Panc1 (cell line): ENCODE data around the gene PDZD2. TPM values are rescaled to one million over a fixed set of nuclear protein-coding genes. Genes with fewer than 3 reads are reported as not detected.

ENCODE experiments used
- ATAC-seq: fragments of 200-7000 bp; cut with Tn5 transposase; 2 replicates; pipeline ENCODE4 v1.9.1; 2020; ENCODE audit warnings: mild to moderate bottlenecking, moderate library complexity
- BruUV-seq: library from RNA; stranded (reverse); fragments of 400-500 nt; replicated peaks from 2 replicates; lab custom pipeline; 2021; lab: Mats Ljungman, UMichigan
- CTCF ChIA-PET: fragments of 300-600 bp; sonication (Branson Sonifier 250); formaldehyde crosslinking; loops from one replicate; lab custom pipeline; 2022; ENCODE audit warnings: antibody characterized with exemption; lab: Charles Lee
- POLR2A ChIA-PET: fragments of 300-600 bp; sonication (Branson Sonifier 250); formaldehyde crosslinking; loops from one replicate; lab custom pipeline; 2022; ENCODE audit warnings: antibody characterized with exemption; lab: Charles Lee
- DNase-seq: peaks from one replicate; pipeline ENCODE4 v3.0.0-alpha.2; 2010; ENCODE audit warnings: low read depth, low spot score
- H3K27ac ChIP-seq: 2 replicates; pipeline ENCODE4 v1.5.1; 2011; ENCODE audit warnings: mild to moderate bottlenecking, low read length, inconsistent platforms
- H3K27me3 ChIP-seq: fragments of 200-500 bp; sonication (Bioruptor generic); 2 replicates; pipeline ENCODE4 v1.6.0; 2014; ENCODE audit warnings: low read length, inconsistent platforms; ENCODE audit not compliant: control insufficient read depth, insufficient read depth
- H3K36me3 ChIP-seq: fragments of 200-500 bp; sonication (Bioruptor generic); 2 replicates; pipeline ENCODE4 v1.5.1; 2014; ENCODE audit warnings: inconsistent platforms, mild to moderate bottlenecking, low read length, moderate library complexity; ENCODE audit not compliant: control insufficient read depth, insufficient read depth
- H3K4me1 ChIP-seq: 2 replicates; pipeline ENCODE4 v1.5.1; 2011; ENCODE audit warnings: inconsistent platforms, mild to moderate bottlenecking, low read length, moderate library complexity; ENCODE audit not compliant: control insufficient read depth, insufficient read depth
- H3K4me3 ChIP-seq, 2 experiments: 2 replicates each; pipeline ENCODE4 v1.5.1; 2011 to 2012; ENCODE audit warnings: low read depth in 2 of 2, low read length in 2 of 2, mild to moderate bottlenecking in 2 of 2, inconsistent platforms in 1 of 2, moderate library complexity in 1 of 2
- H3K9me3 ChIP-seq: fragments of 200-500 bp; sonication (Bioruptor generic); 2 replicates; pipeline ENCODE4 v1.5.1; 2014; ENCODE audit warnings: low read depth, mild to moderate bottlenecking, inconsistent platforms, low read length, moderate library complexity; ENCODE audit not compliant: control insufficient read depth, insufficient read depth
- CTCF ChIP-seq: fragments of 450-650 bp; IDR thresholded peaks from 2 replicates; pipeline ENCODE4 v1.5.1; 2017; ENCODE audit warnings: mild to moderate bottlenecking
- POLR2AphosphoS5 ChIP-seq: IDR thresholded peaks from 2 replicates; pipeline ENCODE4 v1.6.1; 2012; ENCODE audit warnings: mild to moderate bottlenecking, low read depth, low read length, moderate library complexity
- REST ChIP-seq, 2 experiments: IDR thresholded peaks; 2 replicates each; pipeline ENCODE4 v1.6.1; 2011 to 2012; ENCODE audit warnings: low read depth in 2 of 2, control low read depth in 1 of 2, low read length in 1 of 2, mild to moderate bottlenecking in 1 of 2, moderate library complexity in 1 of 2; ENCODE audit not compliant: insufficient read depth in 1 of 2
- SIN3A ChIP-seq: IDR thresholded peaks from 2 replicates; pipeline ENCODE4 v1.6.1; 2012; ENCODE audit warnings: low read depth, mild to moderate bottlenecking, low read length, moderate library complexity, borderline replicate concordance; ENCODE audit not compliant: insufficient read depth
- TCF7L2 ChIP-seq: IDR thresholded peaks from 2 replicates; pipeline ENCODE4 v1.6.1; 2011; ENCODE audit warnings: mild to moderate bottlenecking, low read depth, low read length, inconsistent platforms
- in situ Hi-C: cut with HindIII; loops from 2 replicates; pipeline ENCODE4 v1.10.0; 2016; ENCODE audit warnings: low sequenced_read_pairs, low pct_unique_long_range_greater_than_20kb
- intact Hi-C: fragments of 100-400 bp; cut with micrococcal nuclease; formaldehyde crosslinking; loops from one replicate; pipeline ENCODE4 v1.10.0; 2022; ENCODE audit not compliant: unreplicated experiment
- total RNA-seq: library from RNA; stranded (reverse); gene quantifications from one replicate; pipeline ENCODE4 v1.2.1, GENCODE V29; 2021; ENCODE audit not compliant: unreplicated experiment

The PDZD2 gene
- total RNA-seq, 1 experiment from 2014 or later, result 0.10 TPM

GRCh38 chr5:31936683-31937082 lies 297.8 kb downstream of the PDZD2 start:
- DNase-seq, result no peak
- BruUV-seq, result no TSS peak
- in situ Hi-C loops, result no loop called here
- Histone ChIP-seq H3K27ac (no peak overlapping the region), H3K9me3 (no peaks in the 10 kb centered on the region), H3K4me1 (no peaks in the 10 kb centered on the region), H3K4me3 (no peak overlapping the region), H3K27me3 (peaks cover 5% of the 10 kb centered on the region), H3K36me3 (no peaks in the 10 kb centered on the region)
- TF ChIP-seq SIN3A (no peak), REST (IDR thresholded peaks at IDR 0.05; ENCODE audit: insufficient read depth in 1 of 2, low read depth in 2 of 2, low read length in 1 of 2) (no peak), POLR2AphosphoS5 (no peak), CTCF (no peak), TCF7L2 (no peak)
- intact Hi-C loops, result no loop called here
- ATAC-seq, result no peak
- POLR2A ChIA-PET, result no interaction called here
- CTCF ChIA-PET, result no interaction called here

- CTCF ChIA-PET, result no interaction called here
- no peaks in the 10 kb centered on the region for H3K9me3 ChIP-seq
- ATAC-seq (no peak), DNase-seq (no peak)
- no TSS peak for BruUV-seq
- H3K4me1 ChIP-seq, result no peaks in the 10 kb centered on the region
- H3K4me3 ChIP-seq, result no peak overlapping the region
- intact Hi-C loops (no loop called here), in situ Hi-C loops (no loop called here)
- POLR2A ChIA-PET, result no interaction called here
- peaks cover 7% of the 10 kb centered on the region for H3K27me3 ChIP-seq
- TF ChIP-seq CTCF, result no peak
- TF ChIP-seq POLR2AphosphoS5, result no peak
- TF ChIP-seq REST (IDR thresholded peaks at IDR 0.05; ENCODE audit: insufficient read depth in 1 of 2, low read depth in 2 of 2, low read length in 1 of 2), result no peak
- TF ChIP-seq SIN3A, result no peak
- TF ChIP-seq TCF7L2, result no peak
- H3K27ac ChIP-seq, result no peak overlapping the region
- no peaks in the 10 kb centered on the region for H3K36me3 ChIP-seq
Observed at GRCh38 chr5:31937226-31937625, 298.3 kb downstream of the PDZD2 start.
